Activated T-cell treated with anti-CD3 and anti-CD28 coated beads, Interleukin-2, amount 50 U/mL, for 72 hours (primary cell): ENCODE results near the gene MYLK4. TPM values are rescaled to one million over a fixed set of nuclear protein-coding genes. Genes with fewer than 3 reads are reported as not detected.

ENCODE experiments used
- ATAC-seq, 2 donors: fragments of 150-1000 bp; cut with Tn5 transposase; replicated peaks in 1 of 2; 2 replicates each; pipeline ENCODE4 v1.10.0; 2021; ENCODE audit warnings: moderate library complexity in 2 of 2, mild to moderate bottlenecking in 1 of 2
- DNase-seq, 2 donors: peaks; one replicate each; pipeline ENCODE4 v3.0.0; 2021 to 2022; ENCODE audit warnings: mixed read lengths in 1 of 2
- H3K27ac Mint-ChIP-seq: one replicate; pipeline ENCODE4 v1.8.0; 2022; ENCODE audit warnings: mild to moderate bottlenecking, moderate library complexity, mixed read lengths
- H3K27me3 Mint-ChIP-seq: one replicate; pipeline ENCODE4 v1.8.0; 2022; ENCODE audit warnings: low read depth, mixed read lengths
- H3K36me3 Mint-ChIP-seq, 2 donors: one replicate each; pipeline ENCODE4 v1.8.0; 2022; ENCODE audit warnings: mixed read lengths in 2 of 2, mild to moderate bottlenecking in 1 of 2; ENCODE audit not compliant: insufficient read depth in 2 of 2
- H3K4me1 Mint-ChIP-seq: one replicate; pipeline ENCODE4 v1.8.0; 2022; ENCODE audit warnings: low read depth, mixed read lengths
- H3K4me3 Mint-ChIP-seq, 2 donors: one replicate each; pipeline ENCODE4 v1.8.0; 2022; ENCODE audit warnings: mild to moderate bottlenecking in 2 of 2, mixed read lengths in 2 of 2, moderate library complexity in 2 of 2
- H3K9me3 Mint-ChIP-seq, 2 donors: one replicate each; pipeline ENCODE4 v1.8.0; 2022; ENCODE audit warnings: mixed read lengths in 2 of 2
- total RNA-seq, 2 donors: library from RNA; stranded (reverse); gene quantifications; one replicate each; pipeline ENCODE4 v1.2.3, GENCODE V29; 2022

MYLK4 gene
- total RNA-seq, 2 donors from 2014 or later, result 0.37 to 0.72 TPM

DNA sequence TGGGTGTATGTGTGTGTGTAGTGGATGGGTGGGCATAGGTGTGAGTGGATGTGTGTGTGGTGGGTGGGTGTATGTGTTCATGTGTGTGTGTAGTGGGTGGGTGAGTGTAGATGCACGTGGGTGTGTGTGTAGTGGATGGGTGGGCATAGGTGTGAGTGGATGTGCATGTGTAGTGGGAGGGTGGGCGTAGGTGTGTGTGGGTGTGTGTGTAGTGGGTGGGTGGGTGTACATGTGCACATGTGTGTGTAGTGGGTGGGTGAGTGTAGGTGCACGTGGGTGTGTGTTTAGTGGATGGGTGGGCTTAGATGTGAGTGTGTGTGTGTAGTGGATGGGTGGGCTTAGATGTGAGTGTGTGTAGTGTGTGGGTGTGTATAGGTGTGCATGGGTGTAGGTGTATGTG is 104.4 kb downstream of the MYLK4 start:
- no peak for DNase-seq
- H3K27ac Mint-ChIP-seq, result no peak overlapping the region
- peaks cover 4% of the 10 kb centered on the region for H3K4me1 Mint-ChIP-seq
- no peak for ATAC-seq
- H3K4me3 Mint-ChIP-seq, result no peak overlapping the region
- H3K27me3 Mint-ChIP-seq, result peaks cover 64% of the 10 kb centered on the region
- no peaks in the 10 kb centered on the region for H3K36me3 Mint-ChIP-seq
- no peaks in the 10 kb centered on the region for H3K9me3 Mint-ChIP-seq

DNA sequence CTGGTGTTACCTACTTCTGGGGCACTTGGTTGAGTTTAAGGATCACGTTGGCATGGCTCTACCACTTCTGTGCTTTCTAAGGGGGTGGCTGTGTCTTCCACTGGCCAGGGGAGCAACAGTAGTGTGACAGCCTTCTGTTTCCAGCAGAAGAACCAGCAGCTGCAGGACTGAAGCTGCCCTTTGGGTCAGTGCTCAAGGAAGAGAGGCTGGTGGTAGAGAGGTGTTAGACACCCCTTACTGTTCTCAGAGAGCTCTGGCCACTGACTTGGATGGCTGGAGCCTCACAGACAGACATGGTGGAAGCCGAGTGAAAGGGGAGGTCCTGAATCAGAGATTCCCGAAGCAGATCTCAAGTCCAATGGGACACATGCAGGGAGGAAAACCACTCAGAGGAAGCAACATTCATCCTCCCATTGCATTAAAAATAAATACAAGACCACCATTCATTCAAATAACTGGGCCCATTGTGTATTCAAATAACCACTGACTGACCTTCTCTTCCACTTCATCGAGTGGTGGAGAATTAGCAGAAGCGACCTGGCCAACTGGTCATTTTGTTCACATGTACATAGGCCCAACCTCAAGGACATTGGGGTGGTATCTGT is 106.7 kb downstream of the MYLK4 start:
- peaks cover 85% of the 10 kb centered on the region for H3K27me3 Mint-ChIP-seq
- no peak overlapping the region for H3K27ac Mint-ChIP-seq
- no peak for DNase-seq
- H3K4me1 Mint-ChIP-seq, result peaks cover 5% of the 10 kb centered on the region
- no peak for ATAC-seq
- no peaks in the 10 kb centered on the region for H3K36me3 Mint-ChIP-seq
- H3K9me3 Mint-ChIP-seq, result no peaks in the 10 kb centered on the region
- no peak overlapping the region for H3K4me3 Mint-ChIP-seq

DNA sequence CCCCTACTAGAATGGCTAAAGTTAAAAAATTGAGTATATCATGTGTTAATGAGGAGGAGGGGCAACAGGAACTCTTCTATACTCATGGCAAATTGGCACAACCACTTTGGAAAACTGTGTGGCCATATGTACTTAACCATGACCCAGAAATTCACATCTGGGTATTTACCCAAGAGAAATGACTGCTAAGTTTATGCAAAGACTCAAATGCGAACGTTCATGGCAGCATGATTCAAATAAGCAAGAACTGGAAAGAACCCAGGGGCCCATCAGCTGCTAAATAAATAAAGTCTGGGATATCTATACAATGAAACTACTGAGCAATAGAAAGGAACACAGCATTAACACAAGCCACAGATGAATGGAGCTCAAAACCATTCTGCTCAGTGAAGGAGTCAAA is 107.6 kb downstream of the MYLK4 start:
- H3K27me3 Mint-ChIP-seq, result peaks cover 84% of the 10 kb centered on the region
- no peaks in the 10 kb centered on the region for H3K9me3 Mint-ChIP-seq
- H3K4me3 Mint-ChIP-seq, result no peak overlapping the region
- H3K36me3 Mint-ChIP-seq, result no peaks in the 10 kb centered on the region
- H3K27ac Mint-ChIP-seq, result no peak overlapping the region
- no peak for DNase-seq
- peaks cover 5% of the 10 kb centered on the region for H3K4me1 Mint-ChIP-seq
- ATAC-seq, result no peak

DNA sequence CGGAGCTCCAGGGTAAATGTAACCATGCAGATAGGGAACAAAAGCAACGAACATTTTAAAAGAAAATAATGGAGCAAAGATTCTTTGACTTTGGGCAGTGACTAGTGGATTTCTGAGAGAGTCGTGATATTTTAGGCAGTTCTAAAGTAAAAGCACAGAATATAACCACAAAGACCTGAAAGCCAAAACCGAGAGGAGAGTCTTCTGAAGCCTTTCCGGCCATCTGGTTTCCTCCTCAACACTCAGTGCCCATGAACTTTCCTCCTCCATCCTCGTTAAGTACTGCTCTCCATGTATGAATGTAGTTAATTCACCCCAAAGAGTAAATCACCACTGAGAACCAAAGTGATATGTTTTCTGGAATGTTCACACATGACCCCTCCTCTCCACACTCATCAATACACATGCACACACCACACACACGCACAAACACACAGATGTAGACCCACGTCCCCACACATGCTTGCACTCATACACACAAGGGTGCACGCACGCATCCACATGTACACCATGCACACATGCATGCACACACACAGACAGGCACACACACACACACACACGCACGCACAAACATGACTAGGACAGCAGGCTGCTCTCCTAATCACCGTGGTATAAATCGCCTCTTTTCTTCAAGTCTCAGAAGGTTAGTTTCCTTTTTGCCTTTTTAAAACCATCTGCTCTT is 109.5 kb downstream of the MYLK4 start:
- Mint-ChIP-seq H3K4me3 (no peak overlapping the region), H3K27ac (no peak overlapping the region), H3K36me3 (no peaks in the 10 kb centered on the region), H3K27me3 (peaks cover 75% of the 10 kb centered on the region), H3K4me1 (peaks cover 5% of the 10 kb centered on the region), H3K9me3 (no peaks in the 10 kb centered on the region)
- no peak for DNase-seq
- ATAC-seq, result no peak

DNA sequence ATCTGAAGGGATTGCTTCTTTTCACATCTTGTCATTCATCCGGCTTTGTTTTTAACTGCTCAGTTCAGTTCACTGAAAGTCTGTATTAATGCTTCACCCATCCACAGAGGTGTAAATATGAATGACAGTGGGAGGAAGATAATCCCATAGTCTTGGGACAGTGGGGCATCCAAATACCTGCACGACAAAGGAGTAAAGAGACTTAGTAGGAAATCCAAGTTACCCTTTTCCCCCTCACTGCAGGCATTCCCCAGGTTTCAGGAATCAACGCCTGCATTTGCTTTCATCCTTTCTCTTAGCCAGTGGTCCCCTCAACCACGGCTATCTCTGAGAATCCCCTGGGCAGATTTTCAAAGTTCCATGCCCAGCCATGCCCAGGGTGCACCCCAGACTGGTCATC is 110.2 kb downstream of the MYLK4 start:
- peaks cover 75% of the 10 kb centered on the region for H3K27me3 Mint-ChIP-seq
- H3K36me3 Mint-ChIP-seq, result no peaks in the 10 kb centered on the region
- no peak overlapping the region for H3K27ac Mint-ChIP-seq
- H3K4me1 Mint-ChIP-seq, result peaks cover 5% of the 10 kb centered on the region
- ATAC-seq, result no peak
- H3K9me3 Mint-ChIP-seq, result no peaks in the 10 kb centered on the region
- no peak for DNase-seq
- H3K4me3 Mint-ChIP-seq, result no peak overlapping the region

DNA sequence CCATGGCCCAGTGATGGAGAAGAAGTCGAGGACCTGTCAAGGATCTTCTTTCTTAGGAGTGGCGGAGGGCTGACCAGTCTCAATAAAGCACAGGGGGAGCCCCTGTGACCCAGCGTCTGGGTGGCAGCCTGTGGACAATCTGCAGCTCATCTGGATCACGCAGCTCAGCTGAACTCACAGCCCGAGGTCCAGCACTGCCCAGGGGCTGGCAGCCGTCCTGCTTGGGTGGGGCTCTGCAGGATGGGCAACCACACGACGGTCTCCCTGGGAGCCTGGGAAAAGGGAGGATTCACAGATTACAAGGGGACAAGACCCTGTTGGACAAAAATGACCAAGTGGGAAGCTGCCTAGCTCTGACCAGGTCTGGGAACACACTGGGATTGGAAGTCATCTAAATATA is 110.8 kb downstream of the MYLK4 start:
- Mint-ChIP-seq H3K4me3 (no peak overlapping the region), H3K27me3 (peaks cover 77% of the 10 kb centered on the region), H3K27ac (no peak overlapping the region), H3K9me3 (no peaks in the 10 kb centered on the region), H3K36me3 (no peaks in the 10 kb centered on the region), H3K4me1 (peaks cover 5% of the 10 kb centered on the region)
- DNase-seq, result no peak
- no peak for ATAC-seq

DNA sequence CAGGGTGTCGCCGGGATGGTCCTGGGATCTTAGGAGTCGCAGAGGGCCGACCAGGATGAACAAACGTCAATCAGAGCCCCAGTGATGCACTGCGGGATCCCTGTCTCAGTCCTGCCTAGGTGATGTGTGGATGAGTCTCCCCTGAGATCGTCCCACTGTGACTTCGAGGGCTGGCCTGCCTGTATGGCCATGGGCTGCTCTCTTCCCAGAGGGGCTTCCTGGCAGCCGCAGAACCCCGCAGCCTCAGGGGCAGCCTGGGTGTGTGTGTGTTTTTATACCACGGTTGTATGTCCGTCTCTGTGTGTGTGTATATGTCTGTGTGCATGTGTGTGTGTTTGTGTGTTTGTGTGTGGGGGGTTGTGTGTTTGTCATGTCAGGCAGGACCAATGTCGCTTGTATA is 111.6 kb downstream of the MYLK4 start:
- ATAC-seq, result no peak
- DNase-seq, result no peak
- no peak overlapping the region for H3K27ac Mint-ChIP-seq
- H3K27me3 Mint-ChIP-seq, result peaks cover 69% of the 10 kb centered on the region
- no peaks in the 10 kb centered on the region for H3K9me3 Mint-ChIP-seq
- H3K4me3 Mint-ChIP-seq, result no peak overlapping the region
- H3K36me3 Mint-ChIP-seq, result no peaks in the 10 kb centered on the region
- peaks cover 5% of the 10 kb centered on the region for H3K4me1 Mint-ChIP-seq

DNA sequence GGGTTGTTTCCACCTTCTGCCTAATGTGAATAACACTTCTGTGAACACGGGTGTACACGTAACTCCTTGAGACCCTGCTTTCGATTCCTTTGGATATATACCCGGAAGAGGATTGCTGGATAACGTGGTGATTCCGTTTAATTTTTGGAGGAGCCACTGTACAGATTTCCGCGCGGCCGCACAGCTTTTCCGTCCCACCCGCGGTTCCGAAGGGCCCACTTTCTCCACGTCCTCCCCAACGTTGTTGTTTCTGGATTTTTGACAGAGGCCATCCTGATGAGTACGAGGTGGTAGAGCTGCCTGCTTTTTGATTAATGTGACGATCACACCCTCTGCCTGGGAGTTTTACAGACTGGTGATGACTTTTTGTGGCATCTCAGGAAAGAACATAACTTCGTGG is 114.0 kb downstream of the MYLK4 start:
- DNase-seq (no peak), ATAC-seq (no peak)
- Mint-ChIP-seq H3K4me3 (no peak overlapping the region), H3K36me3 (no peaks in the 10 kb centered on the region), H3K9me3 (no peaks in the 10 kb centered on the region), H3K27me3 (peaks cover 66% of the 10 kb centered on the region), H3K27ac (no peak overlapping the region), H3K4me1 (peaks cover 4% of the 10 kb centered on the region)

DNA sequence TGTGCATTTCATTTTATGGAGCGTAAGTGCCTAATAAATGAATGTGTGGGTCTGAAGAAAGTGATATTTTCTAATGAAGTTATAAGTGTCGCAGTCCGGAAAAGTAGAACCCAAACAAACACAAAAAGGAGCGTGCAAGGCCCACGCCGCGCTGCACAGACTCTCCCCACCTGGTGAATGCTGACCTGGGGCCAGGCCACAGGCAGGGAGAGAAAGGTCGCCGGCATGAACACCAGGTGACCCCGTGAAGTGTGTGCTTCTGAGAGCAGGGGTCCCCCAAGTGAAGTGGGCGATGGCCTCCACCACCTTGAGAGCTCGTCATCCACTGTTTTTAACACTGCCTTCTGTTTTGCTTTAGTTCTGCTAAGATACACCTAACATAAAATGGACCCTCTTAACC is 114.8 kb downstream of the MYLK4 start:
- no peak for DNase-seq
- Mint-ChIP-seq H3K4me3 (no peak overlapping the region), H3K9me3 (no peaks in the 10 kb centered on the region), H3K36me3 (no peaks in the 10 kb centered on the region), H3K27ac (no peak overlapping the region), H3K27me3 (peaks cover 64% of the 10 kb centered on the region), H3K4me1 (no peaks in the 10 kb centered on the region)
- ATAC-seq, result no peak

DNA sequence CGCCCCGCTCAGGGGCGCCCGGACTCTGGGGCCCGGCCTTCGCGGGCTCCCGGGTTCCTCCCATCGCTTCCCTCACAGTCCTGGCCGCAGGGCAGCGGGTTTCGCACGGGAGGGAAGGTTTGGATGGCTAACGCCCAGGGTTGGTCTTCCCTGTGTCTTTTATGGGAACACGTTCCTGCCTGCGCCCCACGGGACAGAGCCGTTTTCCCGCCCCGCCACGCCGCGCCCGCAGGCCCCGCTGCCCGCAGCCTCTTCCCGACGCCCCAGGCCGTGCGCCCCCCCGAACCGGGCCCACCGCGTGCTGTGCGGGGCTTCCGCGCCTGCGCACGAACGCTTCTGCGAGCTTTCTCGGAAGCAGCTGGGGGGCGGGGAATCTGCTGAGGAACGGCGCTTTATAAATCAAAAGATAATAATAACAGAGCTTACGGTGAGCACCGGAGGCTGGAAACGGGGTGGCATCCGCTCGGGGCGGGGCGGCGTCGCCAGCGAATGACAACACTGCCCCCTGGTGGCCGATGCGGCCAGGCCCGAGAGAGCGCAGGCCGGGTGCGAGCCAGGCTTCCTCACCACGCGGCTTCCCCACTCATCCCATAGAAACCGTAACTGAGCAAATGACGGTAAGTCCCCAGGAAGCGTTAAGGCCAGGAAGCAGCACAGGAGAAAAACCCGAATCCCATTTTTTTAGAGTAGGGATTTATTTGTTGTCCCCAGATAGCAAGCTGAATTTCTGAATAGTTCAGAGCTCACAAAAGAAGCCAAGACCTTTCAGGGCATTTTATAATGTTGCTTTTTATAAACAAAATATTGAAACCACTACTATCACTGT is 116.4 kb downstream of the MYLK4 start:
- no peak overlapping the region for H3K27ac Mint-ChIP-seq

DNA sequence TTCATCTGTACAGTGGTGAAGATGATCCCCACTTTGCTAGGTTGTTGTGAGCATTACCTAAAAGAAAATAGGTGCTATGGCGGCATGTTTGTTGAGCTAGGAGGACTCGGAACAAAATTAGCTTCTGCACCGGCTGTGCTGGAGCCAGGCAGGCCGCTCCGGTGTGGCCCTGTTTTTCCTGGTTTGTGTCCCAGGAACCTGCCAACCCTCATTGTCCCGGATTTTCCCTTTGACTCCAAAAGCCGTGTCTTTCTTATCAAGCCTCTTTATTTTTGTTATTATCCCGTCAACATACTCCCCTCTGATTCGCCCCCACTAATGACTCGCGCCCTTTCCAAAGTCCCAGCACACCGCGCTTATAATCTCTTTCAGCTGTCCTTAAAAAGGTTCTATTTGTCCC is 117.0 kb downstream of the MYLK4 start:
- Mint-ChIP-seq H3K9me3 (no peaks in the 10 kb centered on the region), H3K27ac (no peak overlapping the region)

More for the DNA sequence above, 116.4 kb downstream of the MYLK4 start:
- H3K9me3 Mint-ChIP-seq, result no peaks in the 10 kb centered on the region
- DNase-seq (peak; percentile 83 to 90), ATAC-seq (peak; percentile 97 to 98)
- no peaks in the 10 kb centered on the region for H3K4me1 Mint-ChIP-seq
- H3K4me3 Mint-ChIP-seq, result peak overlapping the region; percentile 69 to 77
- H3K27me3 Mint-ChIP-seq, result peaks cover 49% of the 10 kb centered on the region
- H3K36me3 Mint-ChIP-seq, result no peaks in the 10 kb centered on the region

DNA sequence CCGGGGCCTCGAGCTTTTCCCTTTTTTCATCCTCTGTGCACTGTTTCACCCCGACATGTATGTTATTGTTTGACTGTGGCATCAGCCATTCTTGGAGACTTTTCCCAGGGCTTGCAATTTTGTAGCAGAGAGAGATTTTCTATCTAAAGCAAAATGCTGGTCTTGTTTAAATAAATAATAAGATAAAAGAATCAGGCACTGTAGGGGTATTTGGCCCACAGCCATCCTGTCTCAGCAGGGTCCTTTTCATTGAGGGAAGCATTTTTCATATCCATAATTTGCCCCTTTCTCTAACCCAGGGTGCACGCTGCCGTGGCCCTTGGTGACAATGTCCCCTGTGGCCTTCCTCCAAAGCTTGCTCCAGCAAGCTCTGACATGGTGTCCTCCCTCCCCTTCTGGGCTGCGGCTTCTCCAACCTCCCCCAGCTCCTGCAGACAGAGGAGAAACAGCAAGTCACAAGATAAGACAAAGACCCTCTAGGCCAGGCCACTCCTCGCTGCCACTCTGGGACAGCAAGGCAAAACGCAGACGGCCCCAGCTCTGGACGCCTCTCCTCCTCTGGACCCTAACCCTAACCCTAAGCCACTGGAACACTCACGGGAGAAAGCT is 117.6 kb downstream of the MYLK4 start:
- no peaks in the 10 kb centered on the region for H3K36me3 Mint-ChIP-seq
- H3K27me3 Mint-ChIP-seq, result peaks cover 42% of the 10 kb centered on the region
- H3K9me3 Mint-ChIP-seq, result no peaks in the 10 kb centered on the region
- H3K4me3 Mint-ChIP-seq, result no peak overlapping the region
- DNase-seq (no peak), ATAC-seq (no peak)
- H3K4me1 Mint-ChIP-seq, result no peaks in the 10 kb centered on the region
- H3K27ac Mint-ChIP-seq, result no peak overlapping the region

More for the DNA sequence above, 117.0 kb downstream of the MYLK4 start:
- no peaks in the 10 kb centered on the region for H3K36me3 Mint-ChIP-seq
- no peak for DNase-seq
- H3K27me3 Mint-ChIP-seq, result peaks cover 43% of the 10 kb centered on the region
- H3K4me1 Mint-ChIP-seq, result no peaks in the 10 kb centered on the region
- ATAC-seq, result no peak
- peak overlapping the region; percentile 29 to 69 for H3K4me3 Mint-ChIP-seq

DNA sequence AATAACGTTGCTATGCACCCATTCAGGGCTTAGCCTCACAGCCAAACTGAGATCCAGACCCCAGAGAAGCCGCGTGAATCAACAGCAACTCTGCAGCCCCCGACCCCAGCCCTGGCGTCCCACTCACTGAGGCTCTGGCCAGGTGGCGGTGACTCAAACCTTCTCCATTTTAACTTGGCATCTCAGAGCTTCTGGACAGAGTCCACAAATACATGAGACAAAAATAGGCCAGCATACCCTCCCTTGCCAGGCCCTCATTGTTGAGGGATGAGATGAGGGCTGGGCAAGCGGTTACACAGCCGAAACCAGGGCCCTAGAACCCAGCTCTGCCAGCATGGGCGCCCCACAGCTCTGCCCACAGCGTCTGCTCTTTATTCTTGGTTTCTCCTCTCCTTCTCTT is 118.4 kb downstream of the MYLK4 start:
- ATAC-seq, result no peak
- H3K4me3 Mint-ChIP-seq, result no peak overlapping the region
- DNase-seq, result no peak
- H3K4me1 Mint-ChIP-seq, result no peaks in the 10 kb centered on the region
- no peaks in the 10 kb centered on the region for H3K36me3 Mint-ChIP-seq
- no peaks in the 10 kb centered on the region for H3K9me3 Mint-ChIP-seq
- H3K27me3 Mint-ChIP-seq, result peaks cover 47% of the 10 kb centered on the region
- H3K27ac Mint-ChIP-seq, result no peak overlapping the region
